K562 (cell line): Measurements from ENCODE around the gene DMAC2. TPM values are rescaled to one million over a fixed set of nuclear protein-coding genes. Genes with fewer than 3 reads are reported as not detected.

Experiments used
- ATF7 ChIP-seq: fragments of 450-650 bp; IDR thresholded peaks from 2 replicates; pipeline ENCODE4 v1.7.1; 2014; ENCODE audit warnings: mild to moderate bottlenecking, moderate library complexity
- CCAR2 ChIP-seq: fragments of 200-400 bp; formaldehyde crosslinking; IDR thresholded peaks from 2 replicates; pipeline ENCODE4 v1.6.1; 2017; ENCODE audit warnings: mild to moderate bottlenecking, low read depth, low read length
- CTBP1 ChIP-seq: fragments of 450-650 bp; IDR thresholded peaks from 2 replicates; pipeline ENCODE4 v1.6.1; 2016; ENCODE audit warnings: borderline replicate concordance
- IRF1 ChIP-seq: sonication (generic); formaldehyde crosslinking; IDR thresholded peaks from 2 replicates; pipeline ENCODE4 v1.8.0; 2022; ENCODE audit warnings: missing genetic modification reagents, mild to moderate bottlenecking, borderline replicate concordance
- MTA1 ChIP-seq: fragments of 450-650 bp; IDR thresholded peaks from 2 replicates; pipeline ENCODE4 v1.6.1; 2017; ENCODE audit warnings: borderline replicate concordance
- RAD21 ChIP-seq, 2 experiments: fragments of 250-450 bp in 1 of 2; fragments of 450-650 bp in 1 of 2; sonication (Bioruptor Pico) in 1 of 2; formaldehyde crosslinking in 1 of 2; IDR thresholded peaks in 1 of 2; conservative IDR thresholded peaks in 1 of 2; 2 replicates each; pipeline versions ENCODE4 v1.4.0 to v1.8.0; 2020 to 2022; ENCODE audit warnings: mild to moderate bottlenecking in 2 of 2, moderate library complexity in 1 of 2
- RNF2 ChIP-seq: sonication (generic); IDR thresholded peaks from 2 replicates; pipeline ENCODE4 v1.6.1; 2016
- SMARCA4 ChIP-seq: fragments of 450-650 bp; IDR thresholded peaks from 2 replicates; pipeline ENCODE4 v1.6.1; 2016
- SPI1 ChIP-seq: IDR thresholded peaks from 2 replicates; pipeline ENCODE4 v1.6.1; 2011; ENCODE audit warnings: low read depth, low read length, control low read depth, borderline replicate concordance
- STAT6 ChIP-seq: sonication (generic); formaldehyde crosslinking; IDR thresholded peaks from 2 replicates; pipeline ENCODE4 v1.8.1; 2023; ENCODE audit warnings: mild to moderate bottlenecking, missing genetic modification reagents
- TRIM24 ChIP-seq, 2 experiments: fragments of 450-650 bp; IDR thresholded peaks; 2 replicates each; pipeline ENCODE4 v1.6.1; 2016
- TSHZ1 ChIP-seq: fragments of 250-450 bp; sonication (Bioruptor Pico); IDR thresholded peaks from 2 replicates; pipeline ENCODE4 v1.4.0; 2020; ENCODE audit warnings: mild to moderate bottlenecking, moderate library complexity
- ZEB2 ChIP-seq: fragments of 450-650 bp; IDR thresholded peaks from 2 replicates; pipeline ENCODE4 v1.6.1; 2016
- polyA plus RNA-seq, 8 experiments: library from polyadenylated mRNA; depleted of rRNA in 4 of 8; stranded (reverse) in 5 of 8; unstranded in 3 of 8; fragments of >200 nt; fragmentation: Nextera tagmentation in 2 of 8; fragmentation: Illumina TruSeq in 1 of 8; extraction: Ambion mirVana in 2 of 8; extraction: Trizol in 1 of 8; gene quantifications; 2 replicates each; pipeline versions ENCODE4 v1.2.1 to v1.2.3, GENCODE V29; 2011 to 2014; ENCODE audit warnings: inconsistent platforms in 1 of 8, missing spikeins in 1 of 8
- total RNA-seq, 7 experiments: library from RNA; depleted of rRNA in 6 of 7; stranded (reverse); fragments of >200 nt in 6 of 7; fragmentation: Illumina TruSeq in 2 of 7; extraction: Trizol in 2 of 7; gene quantifications; 2 replicates each; pipeline versions ENCODE4 v1.2.1 to v1.2.3, GENCODE V29; 2011 to 2021; ENCODE audit warnings: low replicate concordance in 1 of 7
- TF ChIP-seq, protein P1 (sequence below): sonication (generic); formaldehyde crosslinking; IDR thresholded peaks from 2 replicates; pipeline ENCODE4 v1.8.0; 2022; ENCODE audit warnings: mild to moderate bottlenecking, low read depth, missing genetic modification reagents
- TF ChIP-seq, protein P2 (sequence below): sonication (generic); formaldehyde crosslinking; IDR thresholded peaks from 2 replicates; pipeline ENCODE4 v1.8.1; 2023; ENCODE audit warnings: mild to moderate bottlenecking, missing genetic modification reagents

DMAC2 gene
- total and polyA plus RNA-seq, 9 of the 15 experiments (the other 6 are each of a cell fraction or from before 2014, with no cell fraction given) = 12.9 to 61.2 (median 43.1) TPM

GRCh38 chr19:41439441-41440222, at the start of gene DMAC2 (continued):
- TF ChIP-seq, protein P1, sequence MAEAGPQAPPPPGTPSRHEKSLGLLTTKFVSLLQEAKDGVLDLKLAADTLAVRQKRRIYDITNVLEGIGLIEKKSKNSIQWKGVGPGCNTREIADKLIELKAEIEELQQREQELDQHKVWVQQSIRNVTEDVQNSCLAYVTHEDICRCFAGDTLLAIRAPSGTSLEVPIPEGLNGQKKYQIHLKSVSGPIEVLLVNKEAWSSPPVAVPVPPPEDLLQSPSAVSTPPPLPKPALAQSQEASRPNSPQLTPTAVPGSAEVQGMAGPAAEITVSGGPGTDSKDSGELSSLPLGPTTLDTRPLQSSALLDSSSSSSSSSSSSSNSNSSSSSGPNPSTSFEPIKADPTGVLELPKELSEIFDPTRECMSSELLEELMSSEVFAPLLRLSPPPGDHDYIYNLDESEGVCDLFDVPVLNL = 0 out of 2 replicates have a peak, but pooled peaks have one; percentile 27
- TF ChIP-seq TSHZ1 (CRISPR knock-in tag) (no peak), RNF2 (peak; percentile 49; the same call in 1 of the 2 replicates), ATF7 (peak; percentile 85), CCAR2 (no peak), ZEB2 (peak; percentile 40; the same call in 1 of the 2 replicates), STAT6 (CRISPR knock-in tag) (peak; percentile 87; the same call in 1 of the 2 replicates), SMARCA4 (no peak), CTBP1 (peak; percentile 75; the same call in 1 of the 2 replicates), MTA1 (peak; percentile 15; the same call in 1 of the 2 replicates), TRIM24 (IDR thresholded peaks at IDR 0.05) (no peak), RAD21 (CRISPR knock-in tag; conservative IDR thresholded peaks at IDR 0.05 in 1 of 2, IDR thresholded peaks at IDR 0.05 in 1 of 2) (peak; percentile 37 to 57; a peak in 3 of 4 replicates), IRF1 (CRISPR knock-in tag) (no peak), SPI1 (0 out of 2 replicates have a peak, but pooled peaks have one; percentile 9)
- TF ChIP-seq, protein P2, sequence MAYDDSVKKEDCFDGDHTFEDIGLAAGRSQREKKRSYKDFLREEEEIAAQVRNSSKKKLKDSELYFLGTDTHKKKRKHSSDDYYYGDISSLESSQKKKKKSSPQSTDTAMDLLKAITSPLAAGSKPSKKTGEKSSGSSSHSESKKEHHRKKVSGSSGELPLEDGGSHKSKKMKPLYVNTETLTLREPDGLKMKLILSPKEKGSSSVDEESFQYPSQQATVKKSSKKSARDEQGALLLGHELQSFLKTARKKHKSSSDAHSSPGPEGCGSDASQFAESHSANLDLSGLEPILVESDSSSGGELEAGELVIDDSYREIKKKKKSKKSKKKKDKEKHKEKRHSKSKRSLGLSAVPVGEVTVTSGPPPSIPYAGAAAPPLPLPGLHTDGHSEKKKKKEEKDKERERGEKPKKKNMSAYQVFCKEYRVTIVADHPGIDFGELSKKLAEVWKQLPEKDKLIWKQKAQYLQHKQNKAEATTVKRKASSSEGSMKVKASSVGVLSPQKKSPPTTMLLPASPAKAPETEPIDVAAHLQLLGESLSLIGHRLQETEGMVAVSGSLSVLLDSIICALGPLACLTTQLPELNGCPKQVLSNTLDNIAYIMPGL (CRISPR knock-in tag) = 0 out of 2 replicates have a peak, but pooled peaks have one; percentile 49
